GM23248 (cell line): Measurements from ENCODE around the gene EZR. TPM values are rescaled to one million over a fixed set of nuclear protein-coding genes. Genes with fewer than 3 reads are reported as not detected.

ENCODE experiments used
- DNase-seq: peaks from one replicate; pipeline ENCODE4 v3.0.0-alpha.2; 2015
- H2AFZ ChIP-seq: fragments of 200-600 bp; sonication (generic); 2 replicates; pipeline ENCODE4 v1.6.1; 2016; ENCODE audit warnings: antibody characterized with exemption
- H3F3A ChIP-seq: fragments of 200-600 bp; sonication (generic); 2 replicates; pipeline ENCODE4 v1.6.1; 2016; ENCODE audit warnings: mild to moderate bottlenecking, antibody characterized with exemption, mixed run types; ENCODE audit not compliant: insufficient read depth
- H3K27ac ChIP-seq: fragments of 200-600 bp; sonication (generic); 2 replicates; pipeline ENCODE4 v1.5.1; 2016; ENCODE audit warnings: mild to moderate bottlenecking
- H3K27me3 ChIP-seq: fragments of 200-600 bp; sonication (generic); replicated peaks from 2 replicates; pipeline ENCODE4 v1.6.1; 2016; ENCODE audit warnings: mild to moderate bottlenecking; ENCODE audit not compliant: insufficient read depth
- H3K36me3 ChIP-seq: fragments of 200-600 bp; sonication (generic); 2 replicates; pipeline ENCODE4 v1.6.1; 2016; ENCODE audit warnings: low read depth, mild to moderate bottlenecking
- H3K4me1 ChIP-seq: fragments of 200-600 bp; sonication (generic); 2 replicates; pipeline ENCODE4 v1.6.1; 2016; ENCODE audit warnings: mild to moderate bottlenecking; ENCODE audit not compliant: insufficient read depth
- H3K4me2 ChIP-seq: fragments of 200-600 bp; sonication (generic); one replicate; pipeline ENCODE4 v1.6.1; 2016; ENCODE audit warnings: mild to moderate bottlenecking; ENCODE audit not compliant: unreplicated experiment
- H3K4me3 ChIP-seq: fragments of 200-600 bp; sonication (generic); 2 replicates; pipeline ENCODE4 v1.5.1; 2016; ENCODE audit warnings: mild to moderate bottlenecking
- H3K79me2 ChIP-seq: fragments of 200-600 bp; sonication (generic); 2 replicates; pipeline ENCODE4 v1.6.1; 2016; ENCODE audit warnings: mild to moderate bottlenecking; ENCODE audit not compliant: insufficient read depth
- H3K9ac ChIP-seq: fragments of 200-600 bp; sonication (generic); 2 replicates; pipeline ENCODE4 v1.6.1; 2016; ENCODE audit warnings: mild to moderate bottlenecking
- H3K9me2 ChIP-seq: fragments of 200-600 bp; sonication (generic); 2 replicates; pipeline ENCODE4 v1.6.1; 2016; ENCODE audit warnings: mixed run types, mild to moderate bottlenecking, moderate library complexity; ENCODE audit not compliant: insufficient read depth
- H3K9me3 ChIP-seq: fragments of 200-600 bp; sonication (generic); one replicate; pipeline ENCODE4 v1.6.1; 2017; ENCODE audit warnings: low read depth
- H4K20me1 ChIP-seq: fragments of 200-600 bp; sonication (generic); 2 replicates; pipeline ENCODE4 v1.6.0; 2016; ENCODE audit not compliant: insufficient read depth
- EZH2 ChIP-seq: fragments of 200-600 bp; sonication (generic); IDR thresholded peaks from 2 replicates; pipeline ENCODE4 v1.6.1; 2018; ENCODE audit warnings: antibody characterized with exemption, mild to moderate bottlenecking; ENCODE audit not compliant: insufficient read depth, poor library complexity, severe bottlenecking
- EZH2phosphoT487 ChIP-seq: fragments of 200-600 bp; sonication (generic); IDR thresholded peaks from 2 replicates; pipeline ENCODE4 v1.6.1; 2018; ENCODE audit warnings: antibody characterized with exemption, moderate library complexity, mild to moderate bottlenecking, low read depth; ENCODE audit not compliant: insufficient read depth
- WGBS, 2 experiments: methylation state at CpG; one replicate each; pipeline ENCODE4 v1.1.6; 2015 to 2017; ENCODE audit warnings: low lambda C conversion rate in 2 of 2, low coverage in 1 of 2; ENCODE audit errors: missing lambda C conversion rate in 2 of 2; 5-methylcytosine and 5-hydroxymethylcytosine counted together
- in situ Hi-C: fragments of 300-500 bp; cut with MboI; formaldehyde crosslinking; loops from 2 replicates; pipeline ENCODE4 v1.15.0; 2020
- polyA plus RNA-seq: library from polyadenylated mRNA; unstranded; fragments of >200 nt; fragmentation: Nextera tagmentation; extraction: Ambion mirVana; gene quantifications from 2 replicates; pipeline ENCODE4 v1.2.1, GENCODE V29; 2016
- total RNA-seq: library from RNA; depleted of rRNA; stranded (reverse); fragments of >200 nt; shearing (Covaris generic); gene quantifications from 2 replicates; pipeline ENCODE4 v1.2.3, GENCODE V29; 2014

Gene EZR
- total and polyA plus RNA-seq, 2 experiments from 2014 or later: 52.4 to 65.2 TPM

DNA sequence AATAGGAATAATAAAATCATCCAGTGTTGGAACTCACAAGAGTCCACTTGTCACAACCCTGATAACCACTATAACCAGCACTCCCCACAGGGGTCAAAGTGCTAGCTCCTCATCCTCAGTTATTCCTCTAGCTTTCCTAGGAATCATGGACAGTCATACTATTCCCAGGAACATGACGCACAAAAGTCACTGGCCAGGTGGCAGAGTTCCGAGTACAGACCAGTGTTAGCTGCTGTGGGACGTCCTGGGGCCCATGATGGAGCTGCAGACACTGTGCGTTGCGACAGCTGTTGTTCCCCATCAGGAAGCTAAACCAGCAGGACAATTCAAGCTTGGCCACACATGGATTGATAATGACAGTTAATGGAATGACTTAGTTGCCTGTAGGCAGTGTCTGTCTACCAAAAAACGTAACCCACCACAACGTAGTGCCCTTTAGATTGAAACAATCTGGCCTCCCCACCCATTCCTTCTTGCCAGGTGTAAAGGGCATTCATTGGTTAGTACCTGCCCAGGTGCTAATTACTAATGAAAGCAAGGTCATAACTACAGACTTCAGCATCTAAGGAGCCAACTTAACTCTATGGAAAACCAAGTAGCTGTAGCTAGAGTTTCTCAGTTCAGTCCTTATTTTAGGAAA, 17.4 kb downstream of the EZR start:
- H3K27me3 ChIP-seq: no peaks in the 10 kb centered on the region
- TF ChIP-seq EZH2 (no peak), EZH2phosphoT487 (no peak)
- 96 to 99% methylated on average over 7 of the region's 7 CpGs for WGBS, 2 experiments
- H4K20me1 ChIP-seq: 0 out of 2 replicates have a peak, but pooled peaks cover 3% of the 10 kb centered on the region
- H3K27ac ChIP-seq: no peak overlapping the region
- no peak overlapping the region for H2AFZ ChIP-seq
- peaks cover 26% of the 10 kb centered on the region for H3F3A ChIP-seq
- no peaks in the 10 kb centered on the region for H3K9me2 ChIP-seq
- no peak overlapping the region for H3K4me3 ChIP-seq
- peaks cover 24% of the 10 kb centered on the region for H3K4me1 ChIP-seq
- no peaks in the 10 kb centered on the region for H3K9me3 ChIP-seq
- DNase-seq: no peak
- H3K9ac ChIP-seq: no peak overlapping the region
- peaks cover 89% of the 10 kb centered on the region for H3K79me2 ChIP-seq
- no peak overlapping the region for H3K4me2 ChIP-seq
- H3K36me3 ChIP-seq: no peaks in the 10 kb centered on the region
- in situ Hi-C loops: no loop called here

DNA sequence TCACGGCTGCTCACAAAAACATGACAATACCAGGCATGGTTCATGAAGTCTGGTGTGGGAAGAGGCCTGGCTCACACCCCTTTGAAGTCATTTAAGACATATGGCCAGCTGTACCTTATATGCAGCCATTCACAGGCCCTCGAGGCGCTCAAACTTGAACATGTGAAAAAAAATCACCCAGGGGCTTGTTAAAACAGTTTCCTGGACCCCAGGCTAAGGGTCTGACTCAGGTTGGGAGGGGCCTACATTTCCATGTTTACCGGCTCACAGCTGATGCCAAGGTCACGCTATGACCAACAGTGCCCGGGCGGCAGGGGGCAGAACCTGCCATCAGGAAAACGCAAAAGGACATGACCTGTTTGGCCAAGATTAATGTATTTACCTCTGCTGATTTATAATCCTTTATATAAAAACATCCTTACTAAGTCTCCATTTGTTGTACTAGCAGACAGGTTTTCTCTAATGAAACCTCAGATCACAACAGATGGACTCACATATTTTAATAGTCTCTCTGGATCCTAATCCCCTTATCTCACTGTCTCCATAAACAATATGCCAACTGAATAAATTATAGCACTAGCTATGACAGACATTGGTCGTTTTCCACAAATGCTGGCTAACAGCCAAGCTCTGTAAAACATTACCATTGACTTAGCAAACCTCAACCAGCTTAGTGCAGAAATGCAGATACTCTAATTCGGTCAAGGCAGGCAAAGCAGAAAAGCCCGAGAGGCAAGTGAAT, 19.9 kb downstream of the EZR start:
- DNase-seq: peak; percentile 25
- TF ChIP-seq EZH2 (no peak), EZH2phosphoT487 (no peak)
- Histone ChIP-seq H3K4me1 (peaks cover 24% of the 10 kb centered on the region), H3K36me3 (no peaks in the 10 kb centered on the region), H3K79me2 (peaks cover 92% of the 10 kb centered on the region), H4K20me1 (0 out of 2 replicates have a peak, but pooled peaks cover 3% of the 10 kb centered on the region), H3F3A (peaks cover 26% of the 10 kb centered on the region), H3K4me2 (no peak overlapping the region), H3K9me3 (no peaks in the 10 kb centered on the region), H3K4me3 (no peak overlapping the region), H3K9ac (no peak overlapping the region), H3K27ac (no peak overlapping the region), H2AFZ (no peak overlapping the region), H3K9me2 (no peaks in the 10 kb centered on the region), H3K27me3 (no peaks in the 10 kb centered on the region)
- WGBS, 2 experiments: 47 to 50% methylated on average over 11 of the region's 11 CpGs
- in situ Hi-C loops: no loop called here

DNA sequence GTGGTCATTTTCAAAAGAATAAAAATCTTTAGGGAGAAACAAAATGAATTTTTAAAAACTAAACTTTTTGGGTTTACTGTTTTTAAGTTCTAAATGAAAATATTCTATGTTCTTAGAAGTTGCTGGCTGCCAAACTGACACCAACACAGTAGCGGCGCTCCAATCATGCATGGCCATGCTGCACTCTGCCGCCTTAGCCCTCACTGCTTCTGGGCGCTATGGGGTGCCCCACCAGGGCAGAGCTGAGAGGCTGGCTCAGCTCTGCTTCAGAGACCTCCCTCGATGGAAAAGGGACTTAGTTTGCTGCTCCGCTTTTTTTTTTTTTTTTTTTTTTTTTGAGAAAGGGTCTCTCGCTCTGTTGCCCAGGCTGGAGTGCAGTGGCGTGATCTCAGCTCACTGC, 20.9 kb downstream of the EZR start:
- WGBS, 2 experiments: 78 to 79% methylated on average over 7 to 8 of the region's 8 CpGs
- H3K4me2 ChIP-seq: peak overlapping the region; percentile 23
- H3K4me1 ChIP-seq: peaks cover 24% of the 10 kb centered on the region
- no peaks in the 10 kb centered on the region for H3K36me3 ChIP-seq
- H3K9ac ChIP-seq: peak overlapping the region; percentile 51
- peaks cover 94% of the 10 kb centered on the region for H3K79me2 ChIP-seq
- H4K20me1 ChIP-seq: 0 out of 2 replicates have a peak, but pooled peaks cover 3% of the 10 kb centered on the region
- H3F3A ChIP-seq: peaks cover 26% of the 10 kb centered on the region
- H3K4me3 ChIP-seq: no peak overlapping the region
- no peak overlapping the region for H2AFZ ChIP-seq
- DNase-seq: no peak
- TF ChIP-seq EZH2phosphoT487: no peak
- no peak for TF ChIP-seq EZH2
- no peaks in the 10 kb centered on the region for H3K9me3 ChIP-seq
- H3K9me2 ChIP-seq: no peaks in the 10 kb centered on the region
- no peaks in the 10 kb centered on the region for H3K27me3 ChIP-seq
- peak overlapping the region; percentile 80 for H3K27ac ChIP-seq
- in situ Hi-C loops: no loop called here

DNA sequence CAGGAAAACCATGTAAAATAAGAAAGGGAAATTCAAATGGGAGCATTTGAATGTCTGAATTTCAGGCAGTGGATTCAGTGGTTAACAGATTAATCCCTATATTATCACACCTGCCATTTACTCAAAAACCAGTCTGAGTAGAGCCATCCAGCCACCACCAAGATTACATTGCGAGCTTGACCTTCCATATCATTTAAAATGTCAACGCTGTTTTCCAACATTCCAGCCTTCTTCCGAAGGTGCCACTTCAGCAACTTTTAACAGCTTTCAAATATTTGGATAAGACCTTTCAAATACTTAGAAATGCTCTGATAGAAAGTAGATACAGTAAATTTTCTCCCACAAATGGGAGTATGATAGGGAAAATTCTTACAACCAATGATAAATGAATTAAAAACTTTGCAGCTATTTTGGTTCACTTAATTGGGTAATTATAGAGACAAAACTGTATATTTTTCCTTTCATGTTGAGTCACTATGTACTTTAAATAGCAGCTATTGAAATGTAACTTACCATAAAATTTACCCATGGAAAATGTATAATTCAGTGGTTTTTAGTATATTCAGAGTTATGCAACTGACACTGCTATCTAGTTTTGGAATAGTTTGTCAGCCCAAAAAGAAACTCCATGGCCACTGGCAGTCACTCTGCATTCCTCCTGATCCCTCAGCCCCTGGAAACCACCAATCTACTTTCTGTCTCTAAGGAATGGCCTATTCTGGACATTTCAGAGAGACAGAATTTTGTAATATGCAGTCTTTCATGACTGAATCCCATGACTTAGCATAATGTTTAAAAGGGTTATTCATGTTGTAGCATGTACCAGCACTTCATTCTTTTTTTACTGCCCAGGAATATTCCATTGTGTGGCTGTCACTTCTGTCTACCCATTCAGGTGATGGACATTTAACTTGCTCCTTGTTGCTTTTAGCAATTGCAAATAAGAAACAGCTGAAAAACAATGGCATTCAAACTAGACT, 21.5 kb downstream of the EZR start:
- H3K9me2 ChIP-seq: no peaks in the 10 kb centered on the region
- WGBS, 2 experiments: 96 to 99% methylated on average over 3 of the region's 3 CpGs
- peak overlapping the region; percentile 51 for H3K9ac ChIP-seq
- H3K27ac ChIP-seq: peak overlapping the region; percentile 80
- TF ChIP-seq EZH2phosphoT487: no peak
- no peak for TF ChIP-seq EZH2
- no peaks in the 10 kb centered on the region for H3K27me3 ChIP-seq
- H3K4me3 ChIP-seq: no peak overlapping the region
- in situ Hi-C loops: no loop called here
- no peak overlapping the region for H2AFZ ChIP-seq
- peaks cover 93% of the 10 kb centered on the region for H3K79me2 ChIP-seq
- H3K36me3 ChIP-seq: no peaks in the 10 kb centered on the region
- peaks cover 26% of the 10 kb centered on the region for H3F3A ChIP-seq
- 0 out of 2 replicates have a peak, but pooled peaks cover 4% of the 10 kb centered on the region for H4K20me1 ChIP-seq
- H3K9me3 ChIP-seq: no peaks in the 10 kb centered on the region
- DNase-seq: peak; percentile 78
- peaks cover 24% of the 10 kb centered on the region for H3K4me1 ChIP-seq
- peak overlapping the region; percentile 23 for H3K4me2 ChIP-seq
